Sigmoid colon (tissue), 7 donors: ENCODE results near the gene FBXL15. TPM values are rescaled to one million over a fixed set of nuclear protein-coding genes. Genes with fewer than 3 reads are reported as not detected.
A peak's percentile ranks its signal among the peaks of the same experiment; 100 is the strongest.

Experiments used
- DNase-seq: peaks from one replicate; pipeline ENCODE4 v3.0.0-alpha.2; 2019
- H3K27ac ChIP-seq, 4 donors: fragments of 200-600 bp; sonication (generic); one replicate each; pipeline ENCODE4 v1.5.1; 2016 to 2019; ENCODE audit warnings: mild to moderate bottlenecking in 1 of 4
- H3K27me3 ChIP-seq, 3 donors: fragments of 200-600 bp; sonication (generic); one replicate each; pipeline ENCODE4 v1.5.1; 2019; ENCODE audit warnings: mild to moderate bottlenecking in 1 of 3
- H3K36me3 ChIP-seq, 4 donors: fragments of 200-600 bp; sonication (generic); one replicate each; pipeline ENCODE4 v1.5.1; 2016 to 2019
- H3K4me1 ChIP-seq, 4 donors: fragments of 200-600 bp; sonication (generic); one replicate each; pipeline ENCODE4 v1.5.1; 2017 to 2019
- H3K4me3 ChIP-seq, 4 donors: fragments of 200-600 bp; sonication (generic); one replicate each; pipeline ENCODE4 v1.5.1; 2017 to 2019; ENCODE audit warnings: mild to moderate bottlenecking in 2 of 4, moderate library complexity in 1 of 4
- H3K9me3 ChIP-seq, 4 donors: fragments of 200-600 bp in 3 of 4; sonication (generic) in 3 of 4; one replicate each; pipeline versions ENCODE4 v1.5.1 to v1.6.1; 2013 to 2019
- CTCF ChIP-seq, 4 experiments: fragments of 450-650 bp in 3 of 4; fragments of 200-600 bp in 1 of 4; IDR thresholded peaks; one replicate each; pipeline ENCODE4 v1.5.1; 2016 to 2019; ENCODE audit warnings: antibody characterized with exemption in 4 of 4, mild to moderate bottlenecking in 3 of 4, moderate library complexity in 2 of 4
- EP300 ChIP-seq, 4 donors: sonication (generic); formaldehyde crosslinking; IDR thresholded peaks; one replicate each; pipeline ENCODE4 v1.6.1; 2017; ENCODE audit warnings: antibody characterized with exemption in 4 of 4
- POLR2A ChIP-seq, 2 donors: fragments of 450-650 bp; IDR thresholded peaks; one replicate each; pipeline ENCODE4 v1.6.1; 2016; ENCODE audit warnings: antibody characterized with exemption in 2 of 2, mild to moderate bottlenecking in 2 of 2, moderate library complexity in 2 of 2
- POLR2AphosphoS5 ChIP-seq, 4 donors: sonication (generic); formaldehyde crosslinking; IDR thresholded peaks; one replicate each; pipeline ENCODE4 v1.6.1; 2017; ENCODE audit warnings: antibody characterized with exemption in 4 of 4
- WGBS, 2 donors: extraction: QIAGEN DNeasy Blood & Tissue Kit; methylation state at CpG; one replicate each; pipeline ENCODE4 v1.1.7; 2013; 5-methylcytosine and 5-hydroxymethylcytosine counted together
- intact Hi-C: fragments of 100-400 bp; cut with DNase I; formaldehyde crosslinking; loops from one replicate; pipeline ENCODE4 v1.15.1; 2023
- polyA plus RNA-seq, 3 donors: library from polyadenylated mRNA; stranded (reverse); fragments of 200-250 nt; gene quantifications; one replicate each; pipeline ENCODE4 v1.2.3, GENCODE V29; 2013
- total RNA-seq, 4 donors: library from RNA; depleted of rRNA; stranded (reverse); fragments of >200 nt; gene quantifications; one replicate each; pipeline ENCODE4 v1.1.0, GENCODE V29; 2016
- donor health status: healthy with polysubstance abuse.
- donor health status: Bipolar disorder and iron deficiency.
- donor health status: healthy.

Gene FBXL15
- total and polyA plus RNA-seq, 7 donors, result 19.0 to 51.3 (median 30.7) TPM

- TF ChIP-seq CTCF (IDR thresholded peaks at IDR 0.05), result no peak
- TF ChIP-seq POLR2AphosphoS5 (IDR thresholded peaks at IDR 0.05), result no peak
- TF ChIP-seq POLR2A (IDR thresholded peaks at IDR 0.05), result no peak
- TF ChIP-seq EP300 (IDR thresholded peaks at IDR 0.05), result no peak
- Histone ChIP-seq H3K27me3 (peaks cover 10 to 43% (median 11%) of the 10 kb centered on the region in 3 donors), H3K27ac (no peak overlapping the region), H3K4me1 (peaks cover 0 to 25% (median 20%) of the 10 kb centered on the region in 4 donors), H3K9me3 (no peaks in the 10 kb centered on the region), H3K4me3 (no peak overlapping the region), H3K36me3 (no peaks in the 10 kb centered on the region)
- 86 to 88% methylated on average over 20 of the region's 20 CpGs for WGBS, 2 donors
- intact Hi-C loops, result no loop called here
- peak; percentile 56 for DNase-seq
Measured at GRCh38 chr10:102416695-102417094, 3.9 kb upstream of the FBXL15 start.

GRCh38 chr10:102418622-102419268 is 1.9 kb upstream of the FBXL15 start, which contains the start of gene PSD:
Gene PSD (minus strand): TSS chr10:102418785. CDS start chr10:102417038, 1,747 bp downstream.
- Histone ChIP-seq H3K4me1 (peaks cover 0 to 42% (median 36%) of the 10 kb centered on the region in 4 donors), H3K4me3 (peak within 1 kb of the TSS in 3 of 4 donors; percentile 61 to 89 (median 73)), H3K27ac (peak within 1 kb of the TSS in 3 of 4 donors; percentile 86 to 96 (median 91)), H3K9me3 (no peaks in the 10 kb centered on the region), H3K27me3 (peaks cover 7 to 38% (median 11%) of the 10 kb centered on the region in 3 donors), H3K36me3 (peaks cover under 1 to 11% (median 7%) of the 10 kb centered on the region in 4 donors)
- TF ChIP-seq POLR2AphosphoS5 (IDR thresholded peaks at IDR 0.05), result no peak
- no peak for TF ChIP-seq CTCF (IDR thresholded peaks at IDR 0.05)
- TF ChIP-seq EP300 (IDR thresholded peaks at IDR 0.05), result no peak
- TF ChIP-seq POLR2A (IDR thresholded peaks at IDR 0.05), result no peak
- intact Hi-C loops, result no loop called here
- WGBS, 2 donors, result 8% methylated on average over 45 of the region's 45 CpGs
- DNase-seq, result no peak

DNA sequence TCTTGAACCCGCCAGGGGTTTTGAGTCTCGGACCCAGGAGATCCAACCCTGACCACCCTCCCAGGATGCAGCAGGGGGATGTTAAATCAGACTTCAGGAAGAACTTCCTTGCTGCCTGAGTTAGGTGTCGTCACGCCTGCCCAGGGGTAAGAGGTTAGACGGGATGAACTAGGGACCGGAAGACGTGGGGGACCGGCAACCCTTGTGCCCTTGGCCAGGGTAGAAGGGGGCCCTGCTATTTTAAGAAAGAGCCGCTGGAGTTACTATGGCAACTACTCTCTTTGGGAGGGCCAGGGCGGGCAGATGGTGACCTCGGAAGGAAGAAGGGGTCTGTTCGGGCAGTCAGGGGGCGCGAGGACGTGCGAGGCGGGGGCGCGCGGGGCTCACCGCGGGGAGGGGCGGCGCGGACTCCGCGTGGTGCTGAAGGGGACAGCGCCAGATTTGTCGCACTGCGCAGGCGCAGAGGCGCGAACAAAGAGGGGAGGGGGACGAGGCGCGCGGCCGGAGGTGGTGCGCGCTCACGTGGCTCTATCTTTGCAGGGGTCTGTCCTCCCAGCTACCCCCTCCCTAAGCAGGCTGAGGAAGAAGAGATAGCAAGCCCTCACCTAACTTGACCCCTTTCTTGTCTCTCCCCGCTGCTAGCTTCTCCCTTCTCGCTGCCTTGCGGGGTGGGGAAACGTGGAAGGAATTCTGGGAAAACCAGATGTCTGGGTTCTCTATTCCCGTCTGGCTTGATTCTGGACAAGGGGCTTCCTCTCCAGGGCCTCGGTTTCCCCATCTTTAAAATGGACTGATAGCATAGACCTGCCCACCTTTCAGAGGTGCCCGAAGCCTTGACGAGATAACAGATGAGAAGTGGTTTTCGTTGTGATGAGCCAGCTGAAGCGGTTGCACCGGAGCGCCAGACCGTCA is 1.1 kb upstream of the FBXL15 start:
- peak overlapping the region; percentile 86 to 96 (median 91) for H3K27ac ChIP-seq

More for the DNA sequence above, 1.1 kb upstream of the FBXL15 start:
- no peaks in the 10 kb centered on the region for H3K9me3 ChIP-seq
- intact Hi-C loops, result loop anchor here (5.0 kb wide), 2 partner anchors 58 to 163 kb away; no protein-coding TSS in a partner anchor
- 1% methylated on average over 54 of the region's 54 CpGs for WGBS, 2 donors
- H3K4me1 ChIP-seq, result peaks cover 0 to 42% (median 36%) of the 10 kb centered on the region in 4 donors
- peaks cover 7 to 33% (median 11%) of the 10 kb centered on the region in 3 donors for H3K27me3 ChIP-seq
- DNase-seq, result no peak
- TF ChIP-seq EP300 (IDR thresholded peaks at IDR 0.05) (no peak), POLR2AphosphoS5 (IDR thresholded peaks at IDR 0.05) (peak in 1 of 4 donors; percentile 6), CTCF (IDR thresholded peaks at IDR 0.05) (peak in 1 of 4 experiments; percentile 6)
- H3K36me3 ChIP-seq, result peaks cover 8 to 18% (median 11%) of the 10 kb centered on the region in 4 donors
- H3K4me3 ChIP-seq, result peak overlapping the region in 3 of 4 donors; percentile 61 to 89 (median 73)
